COLO668 (cell line): Measurements from ENCODE around the gene ADGRB3.
"Not testable (repeated sequence)": the region's sequence is repeated elsewhere in the genome, so short reads cannot be mapped to it uniquely, and the experiment has no call there.

ENCODE experiments used
- DNase-seq: peaks from one replicate; lab custom pipeline; 2025; ENCODE audit not compliant: unreplicated experiment; lab: John Stamatoyannopoulos, UW

ADGRB3 gene

DNA sequence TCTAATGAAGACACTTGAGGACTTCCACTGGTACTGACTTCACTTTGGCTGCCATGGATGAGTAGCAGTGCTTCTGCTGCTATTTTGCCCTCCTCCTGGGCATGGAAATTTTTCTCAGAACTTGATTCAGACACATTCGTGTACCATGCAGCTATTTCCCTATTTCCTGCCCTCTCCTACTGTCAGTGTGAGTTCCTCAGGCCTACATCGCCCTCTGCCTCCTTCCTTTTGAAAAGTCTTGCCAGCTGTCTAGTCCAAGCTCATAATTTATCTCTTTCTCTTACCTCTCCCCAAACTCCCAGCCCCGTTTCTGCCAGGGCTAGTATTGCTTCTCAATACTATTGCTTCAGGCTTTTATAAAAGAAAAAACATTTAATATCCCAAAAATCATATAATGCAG is 470.2 kb downstream of the ADGRB3 start:
- DNase-seq: no peak

DNA sequence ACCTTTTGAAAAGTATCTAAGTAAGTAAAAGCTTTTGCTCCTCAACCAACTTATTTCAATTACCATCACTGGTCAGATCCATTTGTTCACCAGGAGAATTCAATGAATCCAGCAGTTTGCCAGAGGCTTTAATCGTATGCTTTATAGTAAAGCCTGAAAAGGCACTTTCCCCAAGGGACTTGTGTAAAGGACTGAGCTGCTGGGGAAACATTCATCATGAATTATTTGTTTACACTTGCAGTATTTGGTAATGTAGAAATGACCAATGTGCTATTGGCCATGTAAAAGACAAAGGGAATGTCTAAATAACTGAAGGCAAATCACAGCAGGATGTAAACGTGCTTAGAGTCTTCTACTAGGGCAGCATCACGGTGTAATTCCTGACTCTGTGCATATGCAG is 471.4 kb downstream of the ADGRB3 start:
- no peak for DNase-seq

DNA sequence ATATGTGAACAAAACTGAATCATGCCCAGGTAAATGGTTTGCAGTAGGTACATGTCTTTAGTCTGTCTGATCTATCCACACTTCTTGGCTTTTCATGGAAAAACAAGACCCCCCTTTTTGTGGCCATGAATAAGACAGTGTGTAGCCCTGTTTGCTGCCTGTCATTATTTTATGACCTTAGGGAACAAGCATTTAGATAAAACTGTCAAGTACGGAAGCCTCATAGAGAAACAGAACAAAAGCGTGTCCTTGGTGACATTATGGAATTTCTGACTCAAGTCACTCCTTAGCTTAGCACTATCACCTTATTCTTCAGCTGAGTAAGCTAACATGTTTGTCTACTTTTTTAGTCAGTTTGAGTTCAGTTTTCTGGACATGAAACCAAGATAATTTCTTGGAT is 476.2 kb downstream of the ADGRB3 start:
- DNase-seq: no peak

DNA sequence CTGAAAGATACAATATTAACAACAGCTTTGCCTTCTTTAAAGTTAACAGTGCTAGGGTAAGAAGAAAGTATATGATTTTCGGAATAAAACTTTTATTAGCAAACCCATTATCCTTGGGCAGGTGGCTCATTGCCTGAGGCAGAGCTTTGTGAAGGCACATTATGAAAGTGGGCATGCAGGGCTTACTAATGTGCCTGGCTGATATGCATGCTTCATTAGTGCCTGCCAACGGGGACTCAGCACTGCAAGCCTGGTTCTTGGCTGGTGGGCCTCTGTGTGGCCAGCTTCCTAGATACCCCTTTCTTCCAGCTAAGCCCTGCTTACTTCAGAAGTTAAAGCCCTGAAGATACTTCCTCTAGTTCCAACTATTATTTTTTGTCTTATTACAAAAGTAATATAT is 481.6 kb downstream of the ADGRB3 start:
- no peak for DNase-seq

DNA sequence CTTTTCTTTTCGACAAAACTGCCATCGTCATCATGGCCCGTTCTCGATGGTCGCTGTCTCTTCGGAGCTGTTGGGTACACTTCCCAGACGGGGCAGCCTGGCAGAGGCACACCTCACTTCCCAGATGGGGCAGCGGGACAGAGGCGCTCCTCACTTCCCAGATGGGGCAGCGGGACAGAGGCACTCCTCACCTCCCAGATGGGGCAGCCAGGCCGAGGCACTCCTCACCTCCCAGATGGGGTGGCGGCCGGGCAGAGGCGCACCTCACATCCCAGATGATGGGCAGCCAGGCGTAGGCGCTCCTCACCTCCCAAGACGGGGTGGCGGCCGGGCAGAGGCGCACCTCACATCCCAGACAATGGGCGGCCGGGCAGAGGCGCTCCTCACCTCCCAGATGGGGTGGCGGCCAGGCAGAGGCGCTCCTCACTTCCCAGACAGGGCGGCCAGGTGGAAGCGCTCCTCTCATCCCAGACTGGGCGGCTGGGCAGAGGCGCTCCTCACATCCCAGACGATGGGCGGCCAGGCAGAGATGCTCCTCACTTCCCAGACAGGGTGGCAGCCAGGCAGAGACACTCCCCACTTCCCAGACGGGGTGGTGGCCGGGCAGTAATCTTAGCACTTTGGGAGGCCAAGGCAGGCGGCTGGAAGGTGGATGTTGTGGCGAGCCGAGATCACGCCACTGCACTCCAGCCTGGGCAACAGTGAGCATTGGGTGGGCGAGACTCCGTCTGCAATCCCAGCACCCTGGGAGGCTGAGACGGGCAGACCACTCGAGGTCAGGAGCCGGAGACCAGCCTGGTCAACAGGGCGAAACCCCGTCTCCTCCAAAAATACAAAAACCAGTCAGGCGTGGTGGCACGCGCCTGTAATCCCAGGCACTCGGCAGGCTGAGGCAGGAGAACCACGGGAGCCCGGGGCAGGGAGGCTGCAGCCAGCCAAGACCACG is 486.7 kb downstream of the ADGRB3 start:
- DNase-seq: not testable (repeated sequence)

DNA sequence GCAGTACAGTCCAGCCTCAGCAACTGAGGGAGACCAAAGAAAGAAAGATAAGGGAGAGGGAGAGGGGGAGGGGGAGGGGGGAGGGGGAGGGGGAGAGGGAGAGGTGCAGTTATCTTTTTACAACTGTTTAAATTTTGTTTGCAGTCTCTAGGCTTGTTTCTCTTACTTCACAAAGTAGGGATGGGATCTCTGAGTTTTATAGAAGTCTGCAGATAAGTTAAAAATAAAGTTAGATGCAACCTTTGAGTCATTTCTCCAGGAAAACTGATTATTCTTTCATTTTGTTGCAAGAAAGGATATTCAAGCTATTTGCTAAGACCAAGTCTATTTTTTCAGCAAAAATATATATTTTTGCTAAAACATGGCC is 487.3 kb downstream of the ADGRB3 start:
- no peak for DNase-seq

DNA sequence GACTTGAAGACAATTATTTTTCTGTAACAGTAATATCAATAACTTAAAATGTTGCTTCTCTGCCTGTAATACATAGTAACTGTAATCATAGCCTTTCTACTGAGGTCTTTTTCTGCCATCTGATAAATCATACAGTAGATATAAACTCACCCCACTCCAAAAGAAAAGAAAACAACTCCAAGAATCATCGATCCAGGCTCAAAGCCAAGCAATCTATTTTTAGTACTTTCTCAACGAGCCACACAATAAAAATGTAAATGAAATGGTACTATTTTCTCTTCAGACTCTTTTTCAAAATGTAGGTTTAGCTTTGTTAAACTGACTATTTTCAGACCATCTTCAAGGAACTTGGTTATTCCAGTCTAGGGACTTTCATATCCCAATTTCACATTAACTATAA is 493.3 kb downstream of the ADGRB3 start:
- no peak for DNase-seq

DNA sequence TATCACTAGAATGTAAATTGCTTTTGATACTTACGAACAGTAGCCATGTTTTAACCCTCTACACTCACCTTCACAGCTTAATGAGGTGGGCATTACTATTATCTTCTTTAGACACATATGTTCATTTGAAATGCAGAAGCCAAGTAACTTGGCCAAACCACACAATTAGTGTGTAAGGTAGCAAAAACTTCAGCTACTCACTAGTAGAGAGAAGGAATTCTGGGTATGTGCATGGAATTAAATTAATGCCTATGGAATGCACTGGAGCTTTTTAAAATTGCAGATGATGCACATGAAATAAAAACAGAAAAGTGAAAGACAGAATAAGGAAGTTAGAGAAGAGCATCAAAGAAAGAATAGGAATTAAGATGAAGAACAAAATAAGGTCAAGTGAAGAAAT is 494.0 kb downstream of the ADGRB3 start:
- DNase-seq: no peak

DNA sequence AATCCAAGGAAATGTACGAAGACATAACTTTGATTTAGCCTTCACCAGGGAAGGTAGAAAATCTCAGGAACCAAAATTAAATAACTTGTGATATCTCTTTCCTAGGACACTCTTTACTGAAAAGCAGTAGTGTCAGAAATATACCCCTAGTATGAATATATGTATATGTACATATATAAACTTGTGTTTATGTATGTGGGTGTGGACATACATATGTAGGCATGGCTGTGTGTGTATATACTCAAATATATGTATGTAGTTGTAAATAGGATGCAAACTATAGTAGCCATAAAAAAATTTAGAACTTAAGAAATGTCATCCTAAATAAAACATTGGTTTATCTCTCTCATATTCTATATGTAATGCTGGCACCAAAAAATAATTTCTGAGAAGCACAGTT is 500.8 kb downstream of the ADGRB3 start:
- no peak for DNase-seq

DNA sequence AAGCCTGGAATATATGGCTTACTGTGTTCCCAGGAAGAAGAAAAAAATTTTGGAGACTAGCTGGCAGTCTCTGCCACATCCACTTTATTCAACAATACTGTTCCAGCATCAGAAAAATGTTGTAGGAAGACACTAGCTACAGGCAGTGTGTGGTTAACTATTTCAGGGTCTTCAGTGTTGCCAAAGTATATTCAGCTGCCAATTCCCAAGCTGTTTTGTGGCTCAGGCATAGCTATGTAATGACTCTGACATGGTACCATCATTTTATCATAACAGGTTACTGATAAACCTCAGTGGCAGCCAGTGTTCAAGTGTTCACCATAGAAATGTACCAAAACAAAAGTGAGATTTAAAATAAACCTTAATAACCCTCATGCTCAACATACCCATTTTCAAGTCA is 503.1 kb downstream of the ADGRB3 start:
- DNase-seq: no peak

DNA sequence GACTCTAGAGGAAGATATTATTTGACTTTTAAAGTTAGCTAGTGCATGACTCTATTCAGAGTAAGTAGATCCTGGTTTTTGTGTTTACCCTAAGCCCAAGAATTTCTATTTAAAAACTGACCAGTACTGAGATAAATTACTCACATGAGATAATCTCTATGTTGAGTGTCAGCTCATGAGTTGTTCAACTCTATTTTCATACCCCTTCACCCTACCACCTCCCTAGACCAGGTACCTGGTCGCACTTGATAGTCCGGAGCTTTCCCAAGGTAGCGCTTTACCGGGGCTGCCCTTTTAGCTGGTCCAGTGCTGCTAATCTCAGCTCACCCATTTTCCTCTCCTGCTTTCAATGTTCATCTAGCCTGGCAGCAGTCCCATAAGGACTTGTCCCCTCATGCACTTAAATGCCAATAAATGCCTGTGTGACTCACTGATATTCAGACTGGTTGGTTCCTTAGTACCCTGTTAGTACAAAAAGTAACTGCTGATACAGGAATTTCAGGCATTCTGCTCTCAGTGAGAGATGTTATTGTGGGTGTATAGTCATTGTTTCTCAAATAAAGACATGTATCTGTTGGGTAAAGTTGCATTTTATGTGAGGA is 503.9 kb downstream of the ADGRB3 start:
- no peak for DNase-seq

DNA sequence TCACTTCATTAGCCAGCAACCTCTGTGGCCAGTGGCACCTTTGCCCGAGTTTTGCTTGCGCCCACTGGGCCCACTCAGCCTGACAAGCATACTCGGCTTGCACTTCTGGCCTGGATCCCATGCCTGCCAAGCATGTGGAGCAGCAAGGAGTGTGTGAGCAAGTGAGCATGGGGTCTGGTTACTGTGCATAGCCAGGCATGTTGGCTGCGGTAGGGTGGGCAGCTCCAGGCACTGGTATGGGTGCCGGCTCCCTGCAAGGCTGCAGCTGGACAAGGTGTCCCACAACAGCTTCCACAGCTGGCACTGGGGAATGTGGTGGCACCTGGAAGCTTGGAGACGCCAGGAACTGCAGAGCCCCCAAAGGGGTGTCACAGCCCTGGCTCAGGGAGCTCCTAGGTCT is 510.0 kb downstream of the ADGRB3 start:
- no peak for DNase-seq

DNA sequence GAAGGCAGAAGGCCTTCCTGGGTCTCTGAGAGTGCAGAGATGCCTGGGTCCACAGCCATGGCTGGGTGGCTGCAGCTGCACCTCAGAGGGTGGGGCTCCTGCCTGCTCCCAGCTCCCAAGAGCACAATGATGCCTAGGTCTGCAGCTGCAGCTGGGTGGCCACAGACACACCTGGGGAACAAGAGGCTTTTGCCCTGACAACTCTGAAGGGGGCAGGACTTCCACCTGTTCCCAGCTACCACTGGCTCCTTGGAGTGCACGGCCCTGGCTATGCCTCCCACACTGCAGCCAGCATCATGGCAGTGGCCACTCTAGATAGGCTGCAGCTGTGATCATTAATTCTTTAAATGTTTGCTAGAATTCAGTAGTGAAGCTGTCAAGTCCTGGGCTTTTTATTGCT is 511.3 kb downstream of the ADGRB3 start:
- DNase-seq: peak; percentile 1

DNA sequence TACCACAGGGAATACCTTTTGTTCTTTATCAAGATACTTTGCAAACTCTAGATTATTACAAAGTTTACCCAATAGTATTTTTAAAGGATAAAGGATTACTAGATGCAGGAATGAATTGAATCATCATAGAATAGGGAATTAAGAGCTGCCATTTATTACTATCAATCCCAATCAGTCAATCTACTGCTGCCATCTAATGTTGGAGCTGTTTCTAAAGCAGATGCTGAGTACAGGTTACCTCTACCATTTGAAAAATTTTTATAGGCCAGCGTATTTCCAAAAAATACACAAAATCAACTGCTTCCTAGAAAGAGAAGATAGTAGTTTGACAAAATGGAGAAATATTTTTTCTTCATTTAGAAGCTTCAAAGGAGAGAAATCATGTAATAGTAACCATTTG is 520.4 kb downstream of the ADGRB3 start:
- no peak for DNase-seq

DNA sequence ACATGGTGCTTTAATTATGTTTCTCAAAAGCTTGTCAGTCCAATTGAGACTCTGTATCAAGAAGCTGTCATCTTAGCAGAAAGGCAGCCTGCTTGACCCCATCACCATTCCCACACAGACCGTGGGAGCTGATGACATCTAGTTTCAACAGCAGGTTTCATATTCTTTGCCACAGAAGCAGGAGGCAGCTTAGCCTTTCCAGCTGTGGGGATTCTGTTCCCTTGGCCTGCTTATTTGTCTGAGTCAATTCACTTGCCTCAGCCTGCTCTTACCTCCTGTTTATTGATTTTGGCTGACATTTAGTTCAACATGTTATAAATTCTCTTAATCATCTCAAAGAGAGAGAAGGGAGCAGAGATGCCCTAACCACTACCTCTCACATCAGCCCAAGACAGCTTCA is 527.7 kb downstream of the ADGRB3 start:
- no peak for DNase-seq

DNA sequence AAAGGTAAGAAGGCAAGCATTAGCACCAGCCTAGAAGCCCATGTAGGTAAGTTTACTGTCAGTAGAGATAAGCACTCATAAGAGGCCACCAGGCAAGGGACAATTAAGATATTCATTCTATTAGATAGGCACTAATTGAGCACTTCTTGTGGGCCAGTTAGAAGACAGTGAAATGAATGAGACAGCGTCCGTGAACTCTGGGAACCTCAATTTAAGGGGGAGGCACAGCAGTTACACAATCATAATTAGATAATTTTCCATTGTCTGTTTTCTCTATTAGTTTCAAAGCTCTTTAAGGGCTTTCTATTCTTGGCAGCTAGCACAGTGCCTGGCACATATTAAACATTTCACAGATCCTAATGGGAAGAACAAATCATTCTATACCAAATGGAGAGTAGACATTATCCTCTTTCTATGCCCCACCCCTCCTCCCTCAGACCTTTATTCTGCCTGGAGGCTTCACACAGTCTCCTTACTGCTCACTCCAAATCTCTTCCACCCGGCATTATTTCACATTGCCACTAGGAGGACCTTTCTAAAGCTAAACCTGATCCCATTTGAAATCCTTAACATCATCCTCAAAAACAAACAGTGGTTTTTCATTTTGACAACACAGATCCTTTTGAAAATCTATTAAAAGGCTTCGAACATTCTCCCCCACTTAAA is 529.6 kb downstream of the ADGRB3 start:
- DNase-seq: no peak

DNA sequence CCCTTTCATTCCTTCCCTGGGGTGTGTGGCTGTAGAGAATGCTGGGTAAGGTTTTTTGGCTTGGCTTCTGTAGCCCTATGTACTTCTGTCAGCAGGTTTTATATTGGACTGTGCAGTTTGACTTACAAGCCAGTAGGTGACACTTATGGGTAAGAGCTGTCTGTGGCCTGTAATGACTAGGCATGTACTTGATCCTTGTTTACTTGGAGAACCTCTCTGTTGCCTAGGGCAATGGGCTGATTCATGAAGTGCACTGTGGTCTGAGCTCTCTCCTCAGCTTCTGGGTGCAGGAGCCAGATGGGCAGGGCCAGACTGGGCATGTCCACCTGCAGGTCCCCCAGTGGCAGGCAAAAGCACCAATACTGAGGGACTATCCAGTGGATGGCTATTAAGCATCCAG is 544.6 kb downstream of the ADGRB3 start:
- peak; percentile 25 for DNase-seq

DNA sequence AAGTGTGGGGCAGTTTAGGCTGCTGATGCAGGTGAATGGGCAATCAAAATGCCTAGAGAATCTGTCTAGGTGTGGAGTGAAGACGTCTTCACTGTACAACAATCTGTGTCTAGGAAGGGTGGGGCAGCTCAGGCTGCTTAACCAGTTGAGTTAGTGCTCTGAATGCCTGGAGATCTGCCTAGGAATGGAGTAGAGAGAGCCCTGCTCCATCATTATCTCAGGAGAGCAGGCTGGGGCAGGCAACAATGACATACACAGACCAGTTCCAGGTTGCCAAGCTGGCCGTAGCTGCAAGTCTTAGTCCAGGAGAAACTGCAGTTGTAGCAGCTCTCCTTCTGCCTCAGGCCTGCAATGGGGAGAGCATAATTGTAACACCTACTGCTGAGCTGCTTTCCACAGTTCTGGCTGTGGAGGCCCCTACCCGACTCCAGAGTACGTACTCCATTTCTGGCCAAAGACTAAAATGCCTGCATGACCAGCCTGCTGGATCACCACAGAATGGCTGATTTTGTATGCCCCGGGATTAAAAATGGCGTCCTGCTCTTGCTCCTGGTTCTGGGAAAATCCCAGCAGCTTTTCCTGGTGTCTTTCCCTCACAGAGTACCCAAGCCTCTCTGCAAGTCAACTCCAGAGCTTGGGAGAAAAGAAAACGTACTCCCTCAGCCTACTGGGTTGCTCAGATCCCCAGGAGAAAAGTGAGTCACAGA is 545.4 kb downstream of the ADGRB3 start:
- DNase-seq: no peak

DNA sequence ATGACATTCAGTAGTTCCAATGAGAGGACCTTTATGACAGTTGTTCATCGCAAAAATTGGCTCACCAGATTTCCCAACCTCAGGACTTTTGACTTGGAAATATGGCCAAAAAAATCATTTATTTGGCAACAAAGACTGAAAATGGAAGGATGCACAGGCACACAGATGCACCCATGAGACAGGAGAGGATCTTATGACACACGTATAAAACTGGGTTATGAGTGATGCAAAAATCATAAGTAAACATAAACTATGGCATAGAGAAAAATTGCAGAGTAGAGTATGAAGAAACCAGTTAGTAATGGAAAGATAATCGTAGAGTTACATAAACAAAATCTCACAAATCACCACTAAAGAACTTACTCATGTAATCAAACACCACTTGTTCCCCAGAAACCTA is 546.9 kb downstream of the ADGRB3 start:
- no peak for DNase-seq

DNA sequence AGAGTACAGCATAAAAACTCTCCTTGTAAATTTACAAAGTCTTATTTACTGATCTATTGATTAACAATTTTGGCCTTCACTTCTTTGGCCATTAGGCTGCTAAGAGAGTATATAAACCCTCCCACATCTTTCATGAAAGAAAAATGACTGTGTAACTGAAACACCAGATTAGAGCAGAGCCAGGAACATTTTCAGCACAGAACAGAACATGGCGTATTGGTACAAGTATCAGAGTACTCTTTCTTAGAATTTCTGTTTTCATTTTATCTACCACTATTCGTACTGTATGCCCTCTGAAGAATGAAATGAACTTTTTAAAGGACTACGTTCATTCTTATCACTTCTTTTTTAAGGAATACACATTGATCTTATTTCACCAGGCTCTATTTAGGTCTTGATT is 550.2 kb downstream of the ADGRB3 start:
- DNase-seq: no peak

DNA sequence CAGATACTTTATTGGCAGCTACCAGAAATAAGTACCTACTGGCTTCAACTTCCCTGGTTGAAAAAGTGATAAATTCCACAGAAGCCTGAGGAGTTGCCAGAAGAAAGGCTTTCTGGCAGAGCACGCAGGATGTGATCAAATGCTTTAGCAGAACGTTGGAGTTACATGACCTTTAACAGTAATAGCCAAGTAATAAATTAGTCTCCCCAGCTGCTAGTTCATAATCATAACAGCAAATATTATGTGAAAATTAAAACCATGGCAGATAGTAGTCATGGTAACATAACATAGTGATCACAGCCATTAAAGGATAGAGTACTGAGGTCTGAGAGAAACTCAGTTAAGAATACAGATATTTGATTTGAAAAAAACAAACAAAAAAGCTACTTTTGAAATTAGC is 567.7 kb downstream of the ADGRB3 start:
- DNase-seq: no peak

DNA sequence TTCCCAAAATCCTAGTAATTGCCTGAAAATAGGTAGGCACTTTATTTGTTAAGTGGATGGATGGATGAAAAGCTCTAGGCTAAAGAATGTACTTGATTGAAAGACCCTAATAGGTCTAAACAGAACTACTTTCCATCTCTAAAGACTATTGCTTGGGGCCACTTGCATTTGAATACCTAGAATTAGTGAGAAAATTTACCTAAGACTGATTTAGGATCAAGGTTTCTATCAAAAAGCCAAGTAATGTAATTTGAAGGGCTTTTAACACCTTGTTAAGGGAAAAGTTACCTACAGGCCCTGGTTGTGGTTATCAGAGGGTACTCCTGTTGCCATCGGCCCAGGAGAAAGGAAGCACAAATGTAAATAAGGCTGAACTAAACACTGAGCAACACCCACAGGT is 581.0 kb downstream of the ADGRB3 start:
- DNase-seq: no peak
